CD4-positive, alpha-beta T cell treated with Interleukin-2 at 100 ng/mL for 4 hours (primary cell): ENCODE data around the gene CHAF1A.

ENCODE experiments used
- DNase-seq: peaks from one replicate; pipeline ENCODE4 v3.0.0-alpha.2; 2020; ENCODE audit warnings: low spot score

Gene CHAF1A

GRCh38 chr19:4405977-4406376 lies 3.5 kb downstream of the CHAF1A start:
- DNase-seq, result no peak

GRCh38 chr19:4406626-4407025 lies 4.2 kb downstream of the CHAF1A start:
- no peak for DNase-seq

- DNase-seq, result no peak
Measured at GRCh38 chr19:4409123-4409933, 6.9 kb downstream of the CHAF1A start.

GRCh38 chr19:4413588-4413987 lies 11.1 kb downstream of the CHAF1A start:
- no peak for DNase-seq

- DNase-seq, result no peak
Measured at GRCh38 chr19:4414144-4414799, 11.8 kb downstream of the CHAF1A start.

GRCh38 chr19:4414800-4415321 lies 12.4 kb downstream of the CHAF1A start:
- no peak for DNase-seq

GRCh38 chr19:4415352-4415751 lies 12.9 kb downstream of the CHAF1A start:
- no peak for DNase-seq

GRCh38 chr19:4416268-4416667 lies 13.8 kb downstream of the CHAF1A start:
- DNase-seq, result no peak

GRCh38 chr19:4423416-4424126 lies 21.1 kb downstream of the CHAF1A start:
- DNase-seq, result no peak

- DNase-seq, result no peak
Measured at GRCh38 chr19:4425537-4425936, 23.1 kb downstream of the CHAF1A start.

- DNase-seq, result no peak
Measured at GRCh38 chr19:4428326-4428975, 26.0 kb downstream of the CHAF1A start.

GRCh38 chr19:4429256-4429655 lies 26.8 kb downstream of the CHAF1A start:
- no peak for DNase-seq

- DNase-seq, result no peak
Measured at GRCh38 chr19:4429771-4430171, 27.3 kb downstream of the CHAF1A start.

GRCh38 chr19:4430760-4431159 lies 28.3 kb downstream of the CHAF1A start:
- DNase-seq, result no peak

- DNase-seq, result no peak
Measured at GRCh38 chr19:4431296-4431695, 28.9 kb downstream of the CHAF1A start.

- peak; percentile 5 for DNase-seq
Measured at GRCh38 chr19:4431808-4432674, 29.6 kb downstream of the CHAF1A start.

- DNase-seq, result no peak
Measured at GRCh38 chr19:4432918-4433506, 30.6 kb downstream of the CHAF1A start.

GRCh38 chr19:4434391-4434790 lies 32.0 kb downstream of the CHAF1A start:
- DNase-seq, result no peak

- DNase-seq, result no peak
Measured at GRCh38 chr19:4436231-4436630, 33.8 kb downstream of the CHAF1A start.

- no peak for DNase-seq
Measured at GRCh38 chr19:4437103-4437502, 34.7 kb downstream of the CHAF1A start.

- DNase-seq, result no peak
Measured at GRCh38 chr19:4439243-4439642, 36.8 kb downstream of the CHAF1A start.
